Left lung (tissue), 10 donors: ENCODE data around the gene PNCK. TPM values are rescaled to one million over a fixed set of nuclear protein-coding genes. Genes with fewer than 3 reads are reported as not detected.

ENCODE experiments used
- ATAC-seq: fragments of 200-7000 bp; cut with Tn5 transposase; one replicate; pipeline ENCODE4 v1.9.1; 2020; ENCODE audit warnings: moderate library complexity
- DNase-seq, 4 donors: peaks; one replicate each; pipeline ENCODE4 v3.0.0-alpha.2; 2013 to 2020
- H3K27ac ChIP-seq, 2 donors: fragments of 200-600 bp; sonication (generic) in 1 of 2; one replicate each; pipeline versions ENCODE4 v1.5.0 to v1.8.0; 2020 to 2021
- H3K27me3 ChIP-seq, 2 donors: fragments of 200-600 bp; sonication (generic) in 1 of 2; one replicate each; pipeline versions ENCODE4 v1.5.0 to v1.8.0; 2020 to 2021
- H3K36me3 ChIP-seq, 2 donors: fragments of 200-600 bp; sonication (generic) in 1 of 2; one replicate each; pipeline versions ENCODE4 v1.5.0 to v1.8.0; 2020 to 2021
- H3K4me1 ChIP-seq, 2 donors: fragments of 200-600 bp; one replicate each; pipeline ENCODE4 v1.8.0; 2021
- H3K4me3 ChIP-seq, 2 donors: fragments of 200-600 bp; sonication (generic) in 1 of 2; one replicate each; pipeline versions ENCODE4 v1.5.0 to v1.8.0; 2020 to 2021; ENCODE audit warnings: mild to moderate bottlenecking in 1 of 2
- H3K9me3 ChIP-seq, 2 donors: fragments of 200-600 bp; sonication (generic) in 1 of 2; one replicate each; pipeline versions ENCODE4 v1.5.0 to v1.8.0; 2020 to 2021
- intact Hi-C, 2 donors: fragments of 100-400 bp; cut with DNase I; formaldehyde crosslinking; loops; one replicate each; pipeline versions ENCODE4 v1.11.2 to v1.14.2; 2022
- polyA plus RNA-seq, 6 donors: library from polyadenylated mRNA; unstranded; fragments of 120-200 nt; gene quantifications; one replicate each; pipeline ENCODE4 v1.2.1, GENCODE V29; 2013; ENCODE audit not compliant: insufficient read length in 6 of 6
- total RNA-seq, 2 donors: library from RNA; stranded (reverse); fragmentation: NEBNext Ultra II Directional; extraction: Animal tissue kit (Norgen Biotek cat#: 25700); gene quantifications; one replicate each; pipeline ENCODE4 v1.2.1, GENCODE V29; 2021
- TF ChIP-seq, protein P1 (sequence below), 2 donors: fragments of 200-600 bp; sonication (generic) in 1 of 2; IDR thresholded peaks; one replicate each; pipeline versions ENCODE4 v1.5.0 to v1.8.0; 2021; ENCODE audit warnings: antibody characterized with exemption in 2 of 2
- donor health status: DM: no; HTN: yes; CAD: no.
- donor health status: DM: no; HTN: no; CAD: no.

The PNCK gene
- total and polyA plus RNA-seq, 8 donors, result 0.34 to 1.4 (median 0.67) TPM; not detected in 1

DNA sequence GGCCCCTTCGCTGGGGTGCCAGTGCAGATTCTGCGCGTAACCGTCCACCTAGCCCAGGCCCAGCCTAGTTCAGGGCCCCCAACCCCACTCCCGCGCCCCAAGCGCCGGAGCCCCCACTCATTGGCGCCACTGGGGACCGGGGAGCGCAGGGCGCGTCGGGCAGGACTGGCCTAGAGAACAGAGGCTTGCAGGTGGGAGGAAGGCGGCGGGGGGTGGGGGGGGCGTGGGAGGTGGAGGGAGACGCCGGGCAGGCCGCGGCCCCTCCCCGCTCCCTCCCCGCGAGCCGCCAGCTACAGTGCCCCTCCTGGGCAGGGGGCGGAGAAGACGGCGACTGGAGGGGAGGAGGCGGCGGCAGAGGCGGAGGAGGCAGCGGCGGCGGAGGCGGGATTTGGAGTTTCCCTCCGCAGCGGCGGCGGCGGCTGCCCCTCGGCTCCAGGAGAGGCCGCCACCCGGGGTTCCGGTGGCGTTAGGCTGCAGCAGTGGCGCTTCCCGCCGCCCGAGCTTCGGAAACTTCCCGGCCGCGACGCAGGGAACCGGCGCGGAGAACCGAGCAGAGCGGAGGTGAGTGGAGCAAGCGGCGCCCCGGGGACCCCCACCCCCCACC lies 31.5 kb downstream of the PNCK start:
- Histone ChIP-seq H3K36me3 (no peaks in the 10 kb centered on the region), H3K27me3 (peaks cover 43 to 75% of the 10 kb centered on the region in 2 donors), H3K4me3 (no peak overlapping the region), H3K4me1 (peaks cover 0 to 2% of the 10 kb centered on the region in 2 donors), H3K9me3 (no peaks in the 10 kb centered on the region), H3K27ac (no peak overlapping the region)
- intact Hi-C loops, result no loop called here
- TF ChIP-seq, protein P1, sequence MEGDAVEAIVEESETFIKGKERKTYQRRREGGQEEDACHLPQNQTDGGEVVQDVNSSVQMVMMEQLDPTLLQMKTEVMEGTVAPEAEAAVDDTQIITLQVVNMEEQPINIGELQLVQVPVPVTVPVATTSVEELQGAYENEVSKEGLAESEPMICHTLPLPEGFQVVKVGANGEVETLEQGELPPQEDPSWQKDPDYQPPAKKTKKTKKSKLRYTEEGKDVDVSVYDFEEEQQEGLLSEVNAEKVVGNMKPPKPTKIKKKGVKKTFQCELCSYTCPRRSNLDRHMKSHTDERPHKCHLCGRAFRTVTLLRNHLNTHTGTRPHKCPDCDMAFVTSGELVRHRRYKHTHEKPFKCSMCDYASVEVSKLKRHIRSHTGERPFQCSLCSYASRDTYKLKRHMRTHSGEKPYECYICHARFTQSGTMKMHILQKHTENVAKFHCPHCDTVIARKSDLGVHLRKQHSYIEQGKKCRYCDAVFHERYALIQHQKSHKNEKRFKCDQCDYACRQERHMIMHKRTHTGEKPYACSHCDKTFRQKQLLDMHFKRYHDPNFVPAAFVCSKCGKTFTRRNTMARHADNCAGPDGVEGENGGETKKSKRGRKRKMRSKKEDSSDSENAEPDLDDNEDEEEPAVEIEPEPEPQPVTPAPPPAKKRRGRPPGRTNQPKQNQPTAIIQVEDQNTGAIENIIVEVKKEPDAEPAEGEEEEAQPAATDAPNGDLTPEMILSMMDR (IDR thresholded peaks at IDR 0.05), result no peak
- ATAC-seq, result no peak
- no peak for DNase-seq

DNA sequence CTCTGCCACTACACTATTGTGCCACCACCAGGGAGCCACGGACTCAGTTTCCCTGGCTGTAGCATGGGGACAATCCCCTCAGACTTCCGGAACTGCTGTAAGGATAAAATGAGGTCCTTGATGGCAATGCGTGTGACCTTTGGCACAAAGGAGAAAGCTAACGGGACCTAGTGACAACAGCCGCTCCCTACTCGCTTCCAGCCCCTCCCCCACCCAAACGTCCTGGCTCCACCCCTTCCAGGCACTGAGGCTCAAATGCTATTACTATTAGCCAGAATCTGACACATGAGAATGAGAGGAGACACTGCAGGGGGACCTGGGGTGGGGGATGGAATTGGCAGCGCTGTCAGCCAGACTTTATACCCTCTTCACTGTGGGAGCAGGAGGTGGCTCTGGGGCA lies 32.0 kb downstream of the PNCK start:
- Histone ChIP-seq H3K36me3 (no peaks in the 10 kb centered on the region), H3K4me3 (no peak overlapping the region), H3K4me1 (no peaks in the 10 kb centered on the region), H3K27me3 (peaks cover 39 to 70% of the 10 kb centered on the region in 2 donors), H3K27ac (no peak overlapping the region), H3K9me3 (no peaks in the 10 kb centered on the region)
- DNase-seq (no peak), ATAC-seq (no peak)
- TF ChIP-seq, protein P1 (IDR thresholded peaks at IDR 0.05), result no peak
- intact Hi-C loops, result no loop called here

DNA sequence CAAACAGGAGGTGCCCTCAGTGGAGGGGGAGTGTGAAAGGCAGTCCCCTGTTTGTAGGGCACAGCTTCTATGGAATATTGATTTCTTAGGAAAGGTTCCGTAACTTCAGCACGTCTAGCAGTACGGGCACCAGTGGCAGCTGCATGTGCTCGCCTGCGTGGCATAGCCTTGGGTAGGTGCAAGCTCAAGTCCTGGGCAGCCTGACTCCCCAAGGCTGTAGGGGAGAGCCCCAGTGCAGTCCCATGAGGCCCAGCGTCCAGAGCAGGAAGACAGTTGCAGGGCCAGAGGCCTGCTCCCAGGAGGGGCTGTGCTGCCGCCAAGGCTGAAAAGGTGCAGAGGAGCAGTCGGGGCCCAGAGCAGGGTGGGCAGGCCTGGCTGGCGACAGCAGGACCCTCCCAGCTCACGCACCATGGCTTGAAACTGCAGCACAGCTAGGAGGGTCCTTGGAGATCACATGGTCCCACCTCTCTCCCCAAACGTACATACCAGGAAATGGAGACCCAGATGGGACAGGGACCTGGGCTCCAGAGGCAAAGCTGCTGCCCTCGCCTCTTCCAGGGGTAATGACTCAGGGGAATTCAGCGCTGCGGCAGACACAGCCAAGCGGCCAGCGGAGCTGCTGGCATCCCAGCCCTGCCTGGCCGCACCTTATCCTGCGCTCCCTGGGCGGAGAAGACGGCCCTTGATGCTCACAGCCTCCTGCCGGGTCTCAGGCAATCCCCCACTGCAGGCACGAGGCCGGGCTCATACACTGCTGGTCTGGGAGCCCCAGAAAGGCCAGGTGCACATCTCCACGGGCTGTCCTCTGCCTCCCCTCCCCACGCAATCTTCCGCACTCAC lies 32.7 kb downstream of the PNCK start:
- Histone ChIP-seq H3K4me1 (no peaks in the 10 kb centered on the region), H3K27ac (no peak overlapping the region), H3K9me3 (no peaks in the 10 kb centered on the region), H3K4me3 (no peak overlapping the region), H3K27me3 (peaks cover 32 to 63% of the 10 kb centered on the region in 2 donors), H3K36me3 (no peaks in the 10 kb centered on the region)
- ATAC-seq (no peak), DNase-seq (no peak)
- TF ChIP-seq, protein P1 (IDR thresholded peaks at IDR 0.05), result no peak
- intact Hi-C loops, result no loop called here

DNA sequence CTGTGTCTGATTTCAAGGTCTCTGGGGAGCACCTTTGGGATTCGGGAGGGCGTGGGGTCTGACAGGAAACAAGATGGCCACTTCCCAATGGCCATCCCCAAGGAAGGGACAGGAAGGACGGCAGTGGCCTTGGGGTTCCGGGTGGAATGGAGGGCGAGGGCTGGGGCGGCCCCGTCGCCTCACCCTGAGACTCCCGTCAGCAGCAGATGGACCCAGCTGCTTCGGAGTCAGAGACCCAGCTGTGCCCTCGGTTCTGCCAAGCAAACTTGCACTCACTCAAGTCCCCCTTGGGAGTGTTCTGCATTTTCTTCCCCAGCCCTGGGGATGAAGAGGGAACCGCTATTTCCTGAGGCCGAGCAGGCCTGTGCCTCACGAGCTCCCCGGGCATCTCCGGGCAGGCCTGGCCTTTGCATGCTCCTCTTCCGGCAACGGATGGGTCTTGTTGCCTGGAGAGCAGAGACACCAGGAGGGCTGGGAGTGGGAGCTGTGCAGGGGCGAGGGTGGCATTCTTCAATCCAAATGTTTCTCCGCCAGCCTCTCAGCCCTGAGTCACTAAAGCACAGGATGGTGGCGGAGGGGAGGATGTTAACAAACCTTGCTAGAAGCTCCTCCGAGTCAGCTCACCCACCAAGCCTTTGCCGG lies 33.4 kb downstream of the PNCK start:
- Histone ChIP-seq H3K4me1 (no peaks in the 10 kb centered on the region), H3K27me3 (peaks cover 24 to 55% of the 10 kb centered on the region in 2 donors), H3K36me3 (no peaks in the 10 kb centered on the region), H3K9me3 (no peaks in the 10 kb centered on the region), H3K27ac (no peak overlapping the region), H3K4me3 (no peak overlapping the region)
- TF ChIP-seq, protein P1 (IDR thresholded peaks at IDR 0.05), result no peak
- intact Hi-C loops, result no loop called here
- no peak for DNase-seq
- ATAC-seq, result no peak
